GM19023 (cell line): ENCODE measurements around the gene GPX4.

ENCODE experiments used
- ATAC-seq: cut with Tn5 transposase; IDR thresholded peaks from one replicate; pipeline ENCODE4 v1.9.1; 2021; ENCODE audit warnings: mild to moderate bottlenecking, moderate library complexity; ENCODE audit not compliant: unreplicated experiment

GPX4 gene

GRCh38 chr19:1068009-1069001 lies 35.5 kb upstream of the GPX4 start:
- ATAC-seq = no peak

DNA sequence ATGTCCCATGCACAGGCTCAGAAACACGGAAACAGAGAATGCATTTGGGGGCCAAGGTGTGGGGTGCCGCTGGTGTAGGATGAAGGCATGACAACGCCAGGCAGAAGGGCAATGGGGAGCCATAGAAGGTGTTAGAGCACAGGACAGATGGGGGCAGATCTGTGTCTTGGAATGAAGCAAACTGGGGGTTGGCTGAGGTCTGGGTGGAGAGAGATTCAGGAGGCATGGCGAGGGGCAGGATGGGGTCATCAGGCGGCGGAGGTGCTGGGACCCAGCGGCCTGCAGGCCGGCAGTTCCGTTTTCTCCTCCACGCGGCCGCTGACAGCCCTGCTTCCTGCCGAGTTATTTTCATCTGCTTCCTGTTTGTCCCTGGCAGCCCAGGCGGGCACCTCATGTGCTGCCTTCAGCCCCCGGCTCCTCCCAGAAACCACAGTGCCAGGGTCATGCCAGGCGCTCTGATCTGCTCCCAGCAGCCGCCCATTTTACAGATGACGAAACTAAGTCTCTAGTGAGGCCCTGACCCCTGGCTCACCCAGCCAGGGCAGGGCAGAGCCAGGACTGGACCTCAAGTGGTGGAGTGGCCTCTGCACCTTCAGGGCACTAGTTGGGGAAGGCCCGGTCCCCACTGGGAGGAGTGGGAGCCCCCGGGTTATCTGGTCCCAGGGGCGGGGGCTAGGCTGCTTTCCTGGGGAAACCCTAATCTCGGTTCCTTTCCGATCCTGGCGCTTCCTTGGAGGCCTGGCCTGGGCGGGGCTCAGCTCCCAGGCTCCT lies 34.6 kb upstream of the GPX4 start:
- no peak for ATAC-seq

DNA sequence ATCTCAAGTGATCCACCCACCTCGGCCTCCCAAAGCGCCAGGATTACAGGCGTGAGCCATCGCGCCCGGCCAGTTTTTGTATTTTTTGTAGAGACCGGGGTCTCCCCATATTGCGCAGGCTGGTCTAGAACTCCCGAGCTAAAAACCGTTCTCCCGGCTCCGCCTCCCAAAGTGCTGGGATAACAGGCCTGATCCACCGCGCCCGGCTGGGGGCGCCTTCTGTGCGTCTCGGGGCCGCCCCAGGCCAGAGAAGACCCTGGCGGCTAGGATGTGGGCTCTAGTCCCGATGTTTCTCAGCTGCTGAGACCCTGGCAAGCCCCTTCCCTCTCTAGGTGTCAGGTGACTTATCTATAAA lies 33.2 kb upstream of the GPX4 start:
- ATAC-seq = no peak

GRCh38 chr19:1070931-1071791 lies 32.6 kb upstream of the GPX4 start:
- no peak for ATAC-seq

DNA sequence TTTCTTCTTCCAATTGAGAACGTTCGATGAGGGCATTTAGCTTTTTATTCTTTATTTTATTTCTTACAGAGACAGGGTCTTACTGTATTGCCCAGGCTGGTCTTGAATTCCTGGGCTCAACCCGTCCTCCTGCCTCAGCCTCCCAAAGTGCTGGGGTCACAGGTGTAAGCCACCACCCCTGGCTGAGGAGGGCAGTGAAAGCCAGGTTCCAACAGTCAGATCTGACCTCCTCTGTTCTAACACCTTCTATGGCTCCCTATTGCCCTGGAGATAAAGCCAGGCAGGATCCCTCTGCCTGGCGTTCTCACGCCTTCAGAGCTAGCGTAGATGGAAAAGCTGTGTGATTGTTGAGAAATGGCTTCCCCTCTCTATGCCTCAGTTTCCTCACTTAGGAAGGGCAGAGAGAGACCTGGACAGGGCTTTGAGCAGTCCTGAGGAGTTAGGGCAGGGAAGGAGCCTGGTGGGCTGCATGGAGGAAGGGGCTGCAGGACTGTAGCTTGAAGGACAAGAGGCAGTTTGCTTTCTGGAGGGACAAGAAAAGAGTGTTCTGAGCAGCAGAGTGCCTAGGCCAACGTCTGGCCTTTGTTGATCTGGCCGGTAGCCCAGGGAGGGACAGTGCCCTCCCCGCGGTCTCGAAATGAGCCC lies 31.3 kb upstream of the GPX4 start:
- ATAC-seq = no peak

DNA sequence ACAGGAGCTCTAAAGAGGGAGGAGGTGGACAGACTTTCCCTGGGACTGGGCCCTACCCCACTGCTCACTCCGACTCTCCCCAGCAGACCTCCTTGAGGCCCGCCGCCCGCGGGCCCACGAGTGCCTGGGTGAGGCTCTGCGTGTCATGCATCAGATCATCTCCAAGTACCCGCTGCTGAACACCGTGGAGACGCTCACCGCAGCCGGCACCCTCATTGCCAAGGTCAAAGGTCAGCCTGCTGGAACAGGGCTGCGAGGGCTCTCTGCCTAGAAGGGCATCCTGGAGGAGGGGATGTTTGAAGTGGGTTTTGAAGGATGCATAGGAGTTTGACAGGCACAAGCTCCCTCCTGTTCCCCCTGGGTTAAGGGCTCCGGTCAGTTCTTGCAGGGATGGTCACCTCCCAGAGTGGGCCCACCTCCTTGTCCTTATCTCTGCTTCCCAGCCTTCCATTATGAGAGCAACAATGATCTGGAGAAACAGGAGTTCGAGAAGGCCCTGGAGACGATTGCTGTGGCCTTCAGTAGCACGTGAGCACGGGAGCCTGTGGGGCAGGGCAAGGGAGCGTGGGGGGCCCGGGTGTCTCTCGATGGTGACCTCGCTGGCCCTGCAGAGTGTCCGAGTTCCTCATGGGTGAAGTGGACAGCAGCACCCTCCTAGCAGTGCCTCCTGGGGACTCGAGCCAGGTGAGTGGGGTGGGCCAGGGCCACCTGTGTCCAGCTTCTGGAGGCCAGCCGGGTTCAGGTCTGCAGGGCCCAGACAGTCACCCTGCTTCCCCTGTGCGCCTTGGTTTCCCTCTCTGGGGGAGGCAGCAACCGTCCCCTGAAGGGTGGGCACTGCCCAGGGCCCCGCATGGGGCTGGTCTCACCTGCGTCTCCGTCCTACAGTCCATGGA lies 30.5 kb upstream of the GPX4 start:
- no peak for ATAC-seq

GRCh38 chr19:1073956-1074517 lies 29.8 kb upstream of the GPX4 start:
- no peak for ATAC-seq

GRCh38 chr19:1074544-1075283 lies 29.1 kb upstream of the GPX4 start:
- ATAC-seq = peak; percentile 48

DNA sequence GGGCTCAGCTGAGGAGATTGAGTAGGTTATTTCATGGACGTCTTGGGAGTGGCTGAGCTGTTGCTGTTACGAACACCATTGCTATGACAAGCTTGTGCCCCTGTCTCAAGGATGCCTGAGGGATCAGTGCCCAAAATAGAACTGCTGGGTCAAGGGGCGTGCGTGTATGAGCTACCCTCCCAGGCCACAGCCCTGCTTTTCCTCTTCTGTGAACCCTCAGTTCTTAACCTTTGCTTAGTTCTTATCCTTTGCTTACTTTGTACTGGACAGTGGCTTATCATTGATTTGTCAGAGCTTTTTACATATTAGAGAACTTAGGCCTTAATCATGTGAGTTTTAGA lies 27.8 kb upstream of the GPX4 start:
- ATAC-seq = no peak

- ATAC-seq = peak; percentile 55
Observed at GRCh38 chr19:1076951-1077350, 26.8 kb upstream of the GPX4 start.

DNA sequence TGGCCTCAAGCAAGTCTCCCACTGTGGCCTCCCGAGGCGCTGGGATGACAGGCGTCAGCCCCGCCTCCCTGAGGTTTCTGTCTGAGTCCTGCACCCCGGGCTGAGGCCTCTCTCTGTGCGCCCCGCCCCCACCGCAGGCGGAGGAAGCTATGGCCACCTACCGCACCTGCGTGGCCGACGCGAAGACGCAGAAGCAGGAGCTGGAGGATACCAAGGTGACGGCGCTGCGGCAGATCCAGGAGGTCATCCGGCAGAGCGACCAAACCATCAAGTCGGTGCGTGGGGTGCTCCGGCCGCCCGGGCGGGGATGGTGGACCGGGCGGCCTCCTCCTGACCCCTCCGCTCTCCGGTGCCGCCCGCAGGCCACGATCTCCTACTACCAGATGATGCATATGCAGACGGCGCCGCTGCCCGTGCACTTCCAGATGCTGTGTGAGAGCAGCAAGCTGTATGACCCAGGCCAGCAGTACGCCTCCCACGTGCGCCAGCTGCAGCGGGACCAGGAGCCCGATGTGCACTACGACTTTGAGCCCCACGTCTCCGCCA lies 24.2 kb upstream of the GPX4 start:
- no peak for ATAC-seq

DNA sequence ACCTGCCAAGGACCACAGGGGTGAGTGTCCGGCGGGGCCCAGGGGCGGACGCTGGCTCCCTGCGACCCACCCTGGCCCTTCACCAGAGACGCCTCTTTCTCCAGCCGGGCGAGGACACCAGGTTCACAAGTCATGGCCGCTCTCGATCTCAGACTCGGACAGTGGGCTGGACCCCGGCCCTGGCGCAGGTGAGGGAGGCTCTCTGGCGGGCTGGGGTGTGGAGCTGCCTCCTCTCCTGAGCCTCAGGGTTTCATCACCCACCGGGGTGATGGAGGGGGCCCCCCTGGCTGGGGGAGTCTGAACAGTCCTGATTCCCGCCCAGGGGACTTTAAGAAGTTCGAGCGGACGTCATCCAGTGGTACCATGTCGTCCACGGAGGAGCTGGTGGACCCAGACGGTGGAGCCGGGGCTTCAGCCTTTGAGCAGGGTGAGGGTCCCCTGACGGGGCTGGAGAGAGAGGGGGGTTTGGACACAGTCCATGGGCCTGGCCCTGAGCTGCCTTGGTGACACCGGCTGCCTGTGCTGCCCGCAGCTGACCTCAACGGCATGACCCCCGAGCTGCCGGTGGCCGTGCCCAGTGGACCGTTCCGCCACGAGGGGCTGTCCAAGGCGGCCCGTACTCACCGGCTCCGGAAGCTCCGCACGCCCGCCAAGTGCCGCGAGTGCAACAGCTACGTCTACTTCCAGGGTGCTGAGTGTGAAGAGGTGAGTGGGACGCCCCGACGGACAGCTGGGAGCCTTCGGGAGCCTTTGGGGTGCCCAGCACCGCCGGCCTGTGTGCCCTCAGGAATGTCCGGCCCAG lies 23.2 kb upstream of the GPX4 start:
- ATAC-seq = no peak

DNA sequence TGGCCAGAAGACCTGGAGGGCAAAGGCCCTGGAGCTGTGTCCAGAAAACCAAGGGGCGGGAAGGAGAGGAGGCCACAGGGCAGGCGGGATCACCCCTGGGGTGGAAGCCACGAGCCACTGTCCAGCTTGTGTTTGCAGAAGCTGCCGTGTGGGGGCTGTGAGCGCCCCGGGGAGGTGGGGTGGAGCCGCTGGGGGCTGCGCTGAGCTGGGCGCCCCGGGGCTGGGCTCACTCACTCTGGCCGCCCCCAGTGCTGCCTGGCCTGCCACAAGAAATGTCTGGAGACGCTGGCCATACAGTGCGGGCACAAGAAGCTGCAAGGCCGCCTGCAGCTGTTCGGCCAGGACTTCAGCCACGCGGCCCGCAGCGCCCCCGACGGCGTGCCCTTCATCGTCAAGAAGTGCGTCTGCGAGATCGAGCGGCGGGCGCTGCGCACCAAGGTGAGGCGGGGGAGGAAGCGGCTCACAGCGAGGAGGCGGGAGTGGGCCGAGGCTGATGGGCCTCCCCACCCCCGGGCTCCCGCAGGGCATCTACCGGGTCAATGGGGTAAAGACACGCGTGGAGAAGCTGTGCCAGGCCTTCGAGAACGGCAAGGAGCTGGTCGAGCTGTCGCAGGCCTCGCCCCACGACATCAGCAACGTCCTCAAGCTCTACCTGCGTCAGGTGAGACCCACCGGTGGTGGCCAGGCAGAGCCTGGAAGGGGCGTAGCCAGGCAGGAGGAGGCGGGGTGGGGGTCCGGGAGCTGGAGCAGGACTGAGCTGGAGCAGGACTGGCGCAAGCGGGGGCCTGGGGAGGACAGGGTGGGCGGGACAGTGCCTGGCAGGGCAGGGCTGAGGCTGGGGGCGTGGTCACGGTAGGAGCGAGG lies 22.3 kb upstream of the GPX4 start:
- ATAC-seq = no peak

DNA sequence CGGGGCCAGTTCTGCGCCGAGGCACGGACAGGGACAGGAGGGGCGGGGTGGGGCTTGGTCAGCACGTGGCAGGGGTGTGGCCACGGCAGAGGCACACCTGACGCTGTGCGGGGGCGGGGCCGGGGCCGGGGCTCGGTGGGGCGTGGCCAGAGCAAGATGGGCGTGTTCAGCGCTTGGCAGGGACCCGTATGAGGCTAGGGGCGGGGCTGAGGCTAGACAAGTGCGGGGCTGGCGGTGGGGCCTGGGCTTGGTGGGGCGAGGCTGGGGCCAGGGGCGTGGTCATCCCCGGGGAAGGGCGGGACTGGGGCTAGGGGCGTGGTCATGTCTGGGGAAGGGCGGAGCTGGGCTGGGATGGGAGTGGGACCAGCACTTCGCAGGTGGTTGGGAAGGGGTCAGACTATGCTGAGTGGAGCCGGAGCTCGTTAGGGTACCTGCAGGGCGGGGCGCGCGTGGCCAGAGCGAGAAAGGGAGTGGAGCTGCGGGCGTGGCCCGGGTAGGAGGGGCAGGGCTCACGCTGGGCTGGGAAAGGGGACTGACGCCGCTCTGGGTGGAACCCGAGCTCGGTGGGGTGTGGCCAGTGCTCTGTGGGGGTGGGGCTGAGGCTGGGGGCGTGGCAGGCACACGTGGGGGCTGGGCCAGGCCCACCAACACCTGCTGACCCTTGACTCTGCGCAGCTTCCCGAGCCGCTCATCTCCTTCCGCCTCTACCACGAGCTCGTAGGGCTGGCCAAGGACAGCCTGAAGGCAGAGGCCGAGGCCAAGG lies 21.4 kb upstream of the GPX4 start:
- ATAC-seq = no peak

- ATAC-seq = no peak
Observed at GRCh38 chr19:1082928-1083816, 20.6 kb upstream of the GPX4 start.
